Activated T-helper 1 cell treated with anti-CD3 and anti-CD28 coated beads, Interleukin-2, amount 50 U/mL, for 16 hours (primary cell): ENCODE measurements around the gene C12orf76.
"Not testable (repeated sequence)": the region's sequence is repeated elsewhere in the genome, so short reads cannot be mapped to it uniquely, and the experiment has no call there.

Experiments used
- DNase-seq, 2 donors: peaks; one replicate each; pipeline ENCODE4 v3.0.0-alpha.2; 2020; ENCODE audit warnings: low read depth in 1 of 2, low spot score in 1 of 2

C12orf76 gene

DNA sequence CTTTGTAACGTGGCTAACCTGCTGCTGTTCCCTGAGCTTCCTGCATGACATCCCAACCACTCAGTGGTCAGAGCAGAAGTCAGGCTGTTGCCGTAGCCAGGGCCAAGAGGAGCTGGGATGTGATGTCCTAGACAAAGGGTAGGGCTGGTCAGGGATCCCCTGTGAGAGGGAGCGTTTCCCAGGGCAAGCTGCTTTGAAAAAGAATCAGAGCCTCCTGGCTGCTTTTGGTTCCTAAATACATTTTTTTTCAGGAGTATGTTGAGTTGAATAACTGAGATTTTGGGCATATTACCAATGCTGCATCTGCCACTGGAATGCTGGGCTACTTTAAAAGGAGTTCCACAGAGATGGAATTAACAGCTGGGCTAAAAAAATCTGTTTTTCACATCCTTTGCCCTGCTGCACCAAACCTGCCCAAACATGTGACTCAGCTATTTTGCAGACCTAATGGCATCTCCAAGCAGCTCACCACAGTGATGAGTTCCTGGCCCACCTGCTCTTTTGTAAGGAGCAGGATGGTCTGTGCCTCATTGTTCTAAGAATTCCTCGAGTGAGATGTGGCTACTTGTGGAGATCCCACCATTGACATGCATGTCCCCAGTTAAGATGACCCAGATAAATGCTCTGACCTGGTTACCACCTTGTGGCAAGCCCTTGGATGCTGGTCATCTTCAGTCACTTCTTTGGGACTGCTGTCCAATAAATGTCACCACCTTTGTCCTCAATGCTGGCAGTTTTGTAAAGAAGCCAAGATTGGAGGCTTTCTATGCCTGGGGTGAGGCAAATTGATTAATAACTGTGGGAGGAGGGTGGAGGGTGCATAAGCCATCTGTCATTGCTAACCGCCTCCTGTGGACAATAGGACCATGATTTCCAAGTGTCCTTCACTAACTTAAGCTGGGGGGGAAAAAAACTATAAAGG, 25.0 kb downstream of the C12orf76 start:
- DNase-seq = no peak

DNA sequence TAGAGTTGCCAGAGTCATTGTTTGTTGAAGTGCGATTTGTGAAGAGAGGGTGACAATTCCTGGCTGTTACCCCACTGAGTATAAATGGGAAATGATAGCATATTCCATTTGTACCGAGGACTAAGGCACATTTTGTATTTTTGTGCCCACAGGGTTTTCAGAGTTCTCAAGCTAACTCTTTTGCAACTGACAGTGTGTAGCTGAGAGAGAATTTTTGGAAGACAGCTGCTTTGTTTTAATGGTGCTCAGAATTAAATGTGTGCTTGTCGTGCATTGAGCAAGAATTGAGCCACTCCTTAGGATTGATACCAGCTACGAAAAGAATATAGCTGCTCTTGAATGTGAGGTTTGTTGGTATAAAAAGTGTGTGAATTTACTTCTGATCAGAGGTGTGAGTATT, 27.4 kb downstream of the C12orf76 start:
- DNase-seq = no peak

DNA sequence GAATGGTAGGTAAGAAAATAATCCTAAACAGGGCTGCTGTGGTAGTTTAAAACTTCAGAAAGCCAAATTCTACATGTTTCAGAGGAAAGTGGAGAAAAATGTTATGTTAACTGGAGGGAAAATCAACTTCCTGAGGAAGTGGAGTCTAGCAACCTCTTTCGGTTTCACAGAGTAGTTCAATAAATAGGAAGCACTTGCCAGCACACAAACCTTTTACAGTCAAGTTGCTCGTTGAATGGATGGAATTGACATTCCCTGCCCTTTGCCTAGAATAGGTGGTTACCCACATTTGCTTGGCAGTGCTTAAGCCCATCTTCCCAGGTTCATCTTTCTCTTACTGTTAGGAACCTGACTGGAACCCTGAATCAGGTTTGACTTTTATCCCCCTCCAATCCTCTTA, 33.2 kb downstream of the C12orf76 start:
- no peak for DNase-seq

- no peak for DNase-seq
These were observed 35.7 kb downstream of the C12orf76 start for GRCh38 chr12:110012659-110013058.

GRCh38 chr12:110012137-110012536, 36.2 kb downstream of the C12orf76 start:
- no peak for DNase-seq

- no peak for DNase-seq
These were observed 37.2 kb downstream of the C12orf76 start for GRCh38 chr12:110010853-110011723.

DNA sequence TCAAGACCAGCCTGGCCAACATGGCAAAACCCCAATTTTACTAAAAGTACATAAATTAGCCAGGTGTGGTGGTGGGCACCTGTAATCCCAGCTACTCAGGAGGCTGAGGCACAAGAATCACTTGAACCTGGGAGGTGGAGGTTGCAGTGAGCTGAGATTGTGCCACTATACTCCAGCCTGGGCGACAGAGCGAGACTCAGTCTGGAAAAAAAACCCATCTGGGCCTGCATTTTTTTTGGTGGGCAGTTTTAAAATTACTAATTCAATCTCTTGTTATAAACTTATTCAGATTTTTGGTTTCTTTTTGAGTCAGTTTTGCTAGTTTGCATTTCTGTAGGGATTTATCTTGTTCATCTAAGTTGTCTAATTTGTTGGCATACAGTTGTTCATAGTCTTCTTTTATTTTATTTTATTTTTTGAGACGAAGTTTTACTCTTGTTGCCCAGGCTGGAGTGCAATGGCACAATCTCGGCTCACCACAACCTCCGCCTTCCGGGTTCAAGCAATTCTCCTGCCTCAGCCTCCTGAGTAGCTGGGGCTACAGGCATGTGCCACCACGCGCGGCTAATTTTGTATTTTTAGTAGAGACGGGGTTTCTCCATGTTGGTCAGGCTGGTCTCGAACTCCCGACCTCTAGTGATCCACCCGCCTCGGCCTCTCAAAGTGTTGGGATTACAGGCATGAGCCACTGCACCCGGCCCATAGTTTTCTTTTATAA, 39.5 kb downstream of the C12orf76 start:
- DNase-seq = not testable (repeated sequence)

GRCh38 chr12:110007881-110008280, 40.4 kb downstream of the C12orf76 start:
- DNase-seq = no peak

- DNase-seq = no peak
These were observed 42.2 kb downstream of the C12orf76 start for GRCh38 chr12:110006115-110006514.

GRCh38 chr12:110005319-110005973, 42.9 kb downstream of the C12orf76 start:
- DNase-seq = no peak

DNA sequence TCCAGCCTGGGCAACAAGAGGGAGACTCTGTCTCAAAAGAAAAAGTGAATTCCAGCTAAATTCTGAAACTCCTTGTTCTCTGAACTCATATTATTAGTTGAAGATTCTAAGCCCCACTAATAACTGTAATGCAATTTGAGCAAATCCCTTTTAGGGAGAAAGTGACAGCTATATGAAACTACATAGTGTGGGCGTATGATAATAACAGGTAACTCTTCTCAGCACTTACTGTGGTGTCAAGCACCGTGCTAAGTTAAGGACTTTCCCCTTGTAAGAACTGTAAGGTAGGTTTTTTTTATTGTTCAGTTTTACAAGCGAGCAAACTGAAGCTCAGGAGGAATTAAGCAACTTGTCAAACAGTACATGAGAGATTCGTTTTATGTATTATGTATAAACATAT, 43.7 kb downstream of the C12orf76 start:
- DNase-seq = no peak

DNA sequence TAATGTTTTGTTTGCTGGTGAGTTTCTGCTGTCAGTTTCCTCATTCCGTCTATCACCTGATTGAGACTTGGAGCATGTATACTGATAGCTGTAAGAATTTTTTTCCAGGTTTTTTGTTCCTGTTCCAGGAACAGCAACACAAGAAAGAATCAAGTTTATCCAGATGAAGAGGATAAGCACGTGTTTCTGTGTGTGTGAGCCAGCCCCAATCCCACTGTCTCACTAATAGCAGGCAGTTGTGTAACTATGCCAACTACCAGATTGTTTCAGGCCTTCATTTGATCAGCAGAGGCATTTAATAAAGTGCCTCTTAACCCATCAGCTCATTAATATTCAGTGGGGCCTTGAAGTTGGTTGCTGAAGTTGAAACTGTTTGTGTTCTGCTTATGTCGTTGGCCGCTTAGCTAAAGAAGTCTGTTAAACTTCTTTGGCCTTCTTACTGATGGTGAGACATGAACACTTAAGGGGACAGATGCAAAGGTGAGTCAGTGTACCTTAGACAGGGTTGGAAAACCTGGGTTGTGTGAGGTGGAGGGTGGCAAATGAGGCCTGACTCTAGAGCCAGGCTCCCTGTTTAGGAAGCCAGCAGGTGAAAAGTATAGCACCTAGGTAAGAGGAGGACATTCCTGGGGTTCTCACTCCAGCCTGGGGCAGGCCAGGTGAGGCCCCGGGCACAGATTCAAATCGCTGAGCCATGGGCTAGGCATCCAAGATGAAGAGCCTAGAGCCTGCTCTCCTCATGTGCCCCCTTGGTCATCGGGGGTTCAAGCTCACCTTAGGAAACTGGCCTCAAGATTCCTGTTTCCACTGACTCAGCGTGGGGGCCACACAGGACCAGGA, 45.4 kb downstream of the C12orf76 start:
- no peak for DNase-seq

- no peak for DNase-seq
These were observed 46.7 kb downstream of the C12orf76 start for GRCh38 chr12:110001596-110001995.

DNA sequence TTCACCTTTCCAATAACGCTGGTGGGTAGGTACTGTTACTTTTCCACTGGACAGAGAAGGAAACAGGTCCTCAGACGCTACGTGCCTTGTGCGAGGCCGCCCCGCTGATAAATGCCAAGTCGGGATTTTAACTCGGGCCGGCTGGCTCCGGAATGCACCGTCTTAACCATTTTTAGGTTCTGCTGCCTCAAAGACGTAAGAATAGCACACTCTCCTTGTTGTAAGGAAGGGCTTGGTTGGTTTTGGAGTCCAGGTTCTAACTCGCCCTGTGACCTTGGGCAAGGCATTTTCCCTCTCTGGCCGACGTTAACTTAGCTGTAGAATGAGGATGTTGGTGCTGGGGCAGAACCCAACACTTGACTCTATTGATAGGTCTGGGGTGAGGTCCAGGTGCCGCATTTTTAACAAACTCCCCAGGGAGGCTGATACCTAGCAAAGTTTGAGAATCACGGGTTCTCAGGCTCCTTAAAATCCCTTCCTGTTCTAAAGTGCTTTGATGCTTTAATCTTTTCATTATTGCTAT, 48.3 kb downstream of the C12orf76 start:
- no peak for DNase-seq

DNA sequence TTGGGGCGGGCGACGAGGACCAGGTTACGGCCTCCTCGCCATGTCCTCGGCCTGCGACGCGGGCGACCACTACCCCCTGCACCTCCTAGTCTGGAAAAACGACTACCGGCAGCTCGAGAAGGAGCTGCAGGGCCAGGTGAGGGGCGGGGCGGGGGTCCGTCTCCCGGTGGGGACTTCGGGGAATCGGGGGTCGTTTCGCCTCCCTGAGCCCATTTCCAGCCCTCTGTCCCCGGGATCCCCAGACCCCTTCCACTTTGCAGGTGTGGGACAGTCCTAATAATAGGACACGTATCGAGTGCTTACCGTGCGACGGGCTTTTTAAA, 48.7 kb downstream of the C12orf76 start:
- no peak for DNase-seq

DNA sequence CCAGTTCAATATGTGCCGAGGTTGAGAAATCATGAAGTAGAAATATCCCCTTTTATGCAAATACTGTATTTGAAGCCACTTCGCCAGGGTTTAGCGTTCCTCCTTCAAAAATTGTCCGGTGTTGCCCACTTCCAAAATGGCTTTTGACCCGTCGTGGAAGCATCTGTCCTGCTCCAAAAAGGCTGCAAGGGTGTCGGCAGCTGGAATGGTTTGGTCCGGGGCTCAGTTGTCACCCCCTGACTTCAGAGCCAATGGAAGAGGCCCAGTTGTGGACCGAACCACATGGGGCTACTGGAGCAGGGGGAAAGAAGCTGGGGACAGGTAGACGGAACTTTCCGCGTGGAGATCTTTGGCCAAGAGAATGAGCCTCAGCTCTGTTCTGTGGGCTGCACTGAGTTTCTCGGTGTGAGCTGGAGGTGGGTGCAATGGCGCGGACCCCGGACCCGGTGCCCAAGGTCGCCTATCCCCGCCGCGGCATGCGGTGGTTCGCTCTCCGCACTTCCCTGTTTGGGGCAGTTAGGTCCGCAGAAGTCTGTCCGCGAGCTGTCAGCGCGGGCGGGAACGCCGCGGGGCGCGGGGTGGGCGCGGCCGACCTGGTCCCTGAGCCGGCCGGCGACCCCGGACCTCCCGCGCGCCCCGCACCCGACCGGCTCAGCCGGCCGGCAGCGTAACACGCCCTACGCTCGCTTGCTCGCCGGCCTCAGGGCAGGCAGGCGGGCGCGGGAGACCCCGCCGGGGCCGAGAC, 49.2 kb downstream of the C12orf76 start, which contains the start of gene ANKRD13A:
ANKRD13A (plus strand) TSS at position 527 of the 745 bp plus-strand sequence. CDS start 259 bp downstream, outside the sequence.
- DNase-seq = peak; percentile 76 to 79

DNA sequence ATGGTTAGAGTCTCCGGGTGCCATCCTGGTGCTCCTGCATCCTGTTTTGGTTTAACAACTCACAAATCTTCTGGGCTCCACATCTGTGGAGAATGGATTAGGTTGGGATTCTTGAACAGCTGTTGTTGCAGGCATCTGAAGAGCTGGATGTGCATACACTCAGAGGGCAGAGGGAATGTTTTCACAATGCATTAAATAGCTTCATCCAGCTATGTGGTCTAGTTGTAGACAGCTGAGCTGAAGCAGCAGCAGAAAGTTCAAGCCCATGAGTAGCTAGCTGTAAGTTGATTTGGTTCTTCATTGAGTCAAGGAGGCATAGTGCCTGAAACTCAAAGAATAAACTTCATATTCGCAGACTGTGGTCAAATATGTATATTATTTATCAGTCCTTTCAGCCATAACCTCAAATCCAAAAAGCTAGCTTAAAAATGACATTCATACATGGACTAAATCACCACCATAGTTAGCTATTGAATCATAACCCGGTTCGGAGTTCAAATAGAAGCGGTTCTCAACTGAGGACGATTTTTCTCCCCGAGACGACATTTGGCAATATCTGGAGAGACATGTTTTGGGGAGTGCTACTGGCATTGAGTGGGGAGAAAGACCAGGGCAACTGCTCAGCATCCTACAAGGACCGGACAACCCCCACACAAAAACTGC, 50.0 kb downstream of the C12orf76 start:
- DNase-seq = no peak

DNA sequence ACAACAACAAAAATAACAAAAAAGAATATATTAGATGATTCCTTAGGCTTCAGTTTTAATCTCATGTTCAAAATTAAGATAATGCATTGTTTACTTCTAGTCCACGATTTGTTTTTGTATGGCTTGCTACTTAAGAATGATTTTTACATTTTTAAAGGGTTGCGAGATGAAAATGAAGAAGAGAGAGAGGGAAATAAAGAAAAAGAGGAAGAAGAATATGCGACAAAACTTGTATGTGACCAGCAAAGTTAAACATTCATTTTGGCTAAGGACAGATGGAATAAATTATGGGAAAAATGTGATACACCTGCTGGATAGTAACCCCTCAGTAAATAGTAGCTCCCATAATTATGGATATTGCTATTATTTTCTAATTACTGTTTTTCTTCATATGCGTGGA, 50.9 kb downstream of the C12orf76 start:
- DNase-seq = no peak

DNA sequence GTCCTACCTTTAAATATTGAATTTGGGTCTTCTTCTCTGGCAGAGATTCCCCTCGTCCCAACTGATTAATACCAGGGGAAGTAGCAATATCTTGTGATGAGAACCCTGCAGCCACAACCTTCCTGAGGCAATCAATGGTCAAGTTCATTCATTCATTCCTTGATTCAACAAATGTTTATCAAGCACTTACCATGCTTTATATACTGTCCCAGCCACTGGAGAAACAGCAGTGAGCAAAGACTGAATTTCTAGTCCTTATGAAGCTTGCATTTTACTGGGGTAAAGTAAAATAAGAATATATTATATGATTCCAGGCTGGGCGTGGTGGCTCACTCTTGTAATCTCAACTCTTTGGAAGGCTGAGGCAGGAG, 51.9 kb downstream of the C12orf76 start:
- no peak for DNase-seq
